DOHH2 (cell line): ENCODE results near the gene ZNF536.

Experiments used
- H3F3A ChIP-seq: fragments of 200-600 bp; sonication (generic), shearing (Covaris generic); 2 replicates; pipeline ENCODE4 v1.6.0; 2016; ENCODE audit warnings: antibody characterized with exemption, mild to moderate bottlenecking; ENCODE audit not compliant: control insufficient read depth, insufficient read depth
- H3K27ac ChIP-seq: fragments of 200-600 bp; sonication (generic); 2 replicates; pipeline ENCODE4 v1.5.1; 2014; ENCODE audit warnings: low read depth, mild to moderate bottlenecking, low read length, moderate library complexity
- H3K27me3 ChIP-seq: fragments of 200-600 bp; sonication (generic); 2 replicates; pipeline ENCODE4 v1.6.1; 2014; ENCODE audit warnings: mild to moderate bottlenecking, low read length, mixed read lengths; ENCODE audit not compliant: control insufficient read depth
- H3K36me3 ChIP-seq: fragments of 200-600 bp; sonication (generic); 2 replicates; pipeline ENCODE4 v1.6.1; 2014; ENCODE audit warnings: mild to moderate bottlenecking, low read length, moderate library complexity, mixed read lengths; ENCODE audit not compliant: control insufficient read depth
- H3K4me1 ChIP-seq: fragments of 200-600 bp; sonication (generic); 2 replicates; pipeline ENCODE4 v1.6.1; 2014; ENCODE audit warnings: mild to moderate bottlenecking, low read length, mixed read lengths; ENCODE audit not compliant: control insufficient read depth
- H3K4me2 ChIP-seq: fragments of 200-600 bp; sonication (generic); 2 replicates; pipeline ENCODE4 v1.6.0; 2014; ENCODE audit warnings: mild to moderate bottlenecking, low read length, moderate library complexity
- H3K4me3 ChIP-seq: fragments of 200-600 bp; sonication (generic); 2 replicates; pipeline ENCODE4 v1.5.1; 2014; ENCODE audit warnings: mild to moderate bottlenecking, low read length, mixed read lengths
- H3K79me2 ChIP-seq: fragments of 200-600 bp; sonication (generic); 2 replicates; pipeline ENCODE4 v1.6.1; 2014; ENCODE audit warnings: mild to moderate bottlenecking, low read length, mixed read lengths; ENCODE audit not compliant: control insufficient read depth
- H3K9me2 ChIP-seq: fragments of 200-600 bp; sonication (generic); replicated peaks from 2 replicates; pipeline ENCODE4 v1.6.1; 2014; ENCODE audit warnings: mild to moderate bottlenecking, low read length, mixed read lengths; ENCODE audit not compliant: control insufficient read depth
- H3K9me3 ChIP-seq: fragments of 200-600 bp; sonication (generic); 2 replicates; pipeline ENCODE4 v1.6.1; 2014; ENCODE audit warnings: antibody characterized with exemption, low read length, mixed read lengths; ENCODE audit not compliant: control insufficient read depth, insufficient read depth
- H4K20me1 ChIP-seq: fragments of 200-600 bp; sonication (generic); 2 replicates; pipeline ENCODE4 v1.6.0; 2014; ENCODE audit warnings: low read depth, mild to moderate bottlenecking, antibody characterized with exemption, low read length, moderate library complexity; ENCODE audit not compliant: control insufficient read depth, insufficient read depth
- EZH2phosphoT487 ChIP-seq: fragments of 200-600 bp; sonication (generic); IDR thresholded peaks from 2 replicates; pipeline ENCODE4 v1.6.1; 2017; ENCODE audit warnings: borderline replicate concordance, mild to moderate bottlenecking, antibody characterized with exemption, low read length, moderate library complexity, mixed read lengths
- TF ChIP-seq, protein P1 (sequence below): fragments of 200-600 bp; sonication (generic); IDR thresholded peaks from one replicate; pipeline ENCODE4 v1.5.1; 2014; ENCODE audit warnings: antibody characterized with exemption, mild to moderate bottlenecking, low read depth, low read length; ENCODE audit not compliant: poor library complexity, severe bottlenecking

The ZNF536 gene

DNA sequence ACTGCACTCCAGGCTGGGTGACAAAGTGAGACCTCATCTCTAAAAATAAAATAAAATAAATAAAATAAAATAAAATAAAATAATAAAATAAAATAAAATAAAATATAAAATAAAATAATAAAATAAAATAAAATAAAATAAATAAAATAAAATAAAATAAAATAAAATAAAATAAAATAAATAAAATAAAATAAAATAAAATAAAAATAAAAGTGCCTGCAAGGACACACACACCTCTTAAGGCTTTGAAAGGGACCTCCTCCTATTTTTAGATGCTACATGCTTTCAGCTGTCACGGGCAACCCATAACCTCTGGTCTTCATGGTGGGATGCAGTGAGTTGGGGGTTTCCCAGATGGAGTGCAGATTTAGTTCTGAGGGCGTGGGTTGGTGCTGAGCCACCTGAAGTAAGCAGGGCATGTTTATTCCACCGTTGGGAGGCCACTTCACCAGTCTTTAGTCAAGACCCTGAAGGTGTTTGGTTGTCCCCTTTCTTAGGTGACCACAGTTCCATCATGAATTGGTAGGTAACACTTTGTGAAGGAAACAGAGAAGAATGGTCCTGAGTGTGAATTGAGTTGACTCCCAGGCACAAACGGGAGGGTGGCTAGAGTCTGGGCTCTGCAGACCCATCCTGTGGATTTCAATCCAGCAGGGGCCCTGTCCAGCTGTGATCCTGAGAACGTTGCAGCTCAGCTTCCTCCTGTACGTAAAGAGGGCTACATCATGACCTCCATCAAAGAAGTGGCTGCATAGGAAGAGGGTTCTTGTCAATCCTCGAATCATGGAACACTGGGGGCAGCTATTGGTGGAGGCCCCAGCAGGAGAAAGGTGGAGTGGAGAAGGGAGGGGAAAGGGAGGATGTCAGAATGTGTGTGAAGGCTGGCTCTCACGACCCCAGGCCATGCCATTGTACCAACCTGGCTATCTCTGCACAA lies 234.2 kb downstream of the ZNF536 start:
- Histone ChIP-seq H3K36me3 (no peaks in the 10 kb centered on the region), H3K4me3 (no peak overlapping the region), H3K9me3 (no peaks in the 10 kb centered on the region), H3K79me2 (no peaks in the 10 kb centered on the region), H3K27ac (no peak overlapping the region), H3K27me3 (no peaks in the 10 kb centered on the region), H3K4me1 (no peaks in the 10 kb centered on the region), H4K20me1 (no peaks in the 10 kb centered on the region), H3K4me2 (no peak overlapping the region), H3F3A (no peaks in the 10 kb centered on the region), H3K9me2 (no peaks in the 10 kb centered on the region)
- TF ChIP-seq, protein P1, sequence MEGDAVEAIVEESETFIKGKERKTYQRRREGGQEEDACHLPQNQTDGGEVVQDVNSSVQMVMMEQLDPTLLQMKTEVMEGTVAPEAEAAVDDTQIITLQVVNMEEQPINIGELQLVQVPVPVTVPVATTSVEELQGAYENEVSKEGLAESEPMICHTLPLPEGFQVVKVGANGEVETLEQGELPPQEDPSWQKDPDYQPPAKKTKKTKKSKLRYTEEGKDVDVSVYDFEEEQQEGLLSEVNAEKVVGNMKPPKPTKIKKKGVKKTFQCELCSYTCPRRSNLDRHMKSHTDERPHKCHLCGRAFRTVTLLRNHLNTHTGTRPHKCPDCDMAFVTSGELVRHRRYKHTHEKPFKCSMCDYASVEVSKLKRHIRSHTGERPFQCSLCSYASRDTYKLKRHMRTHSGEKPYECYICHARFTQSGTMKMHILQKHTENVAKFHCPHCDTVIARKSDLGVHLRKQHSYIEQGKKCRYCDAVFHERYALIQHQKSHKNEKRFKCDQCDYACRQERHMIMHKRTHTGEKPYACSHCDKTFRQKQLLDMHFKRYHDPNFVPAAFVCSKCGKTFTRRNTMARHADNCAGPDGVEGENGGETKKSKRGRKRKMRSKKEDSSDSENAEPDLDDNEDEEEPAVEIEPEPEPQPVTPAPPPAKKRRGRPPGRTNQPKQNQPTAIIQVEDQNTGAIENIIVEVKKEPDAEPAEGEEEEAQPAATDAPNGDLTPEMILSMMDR: no peak
- no peak for TF ChIP-seq EZH2phosphoT487
